K562 (cell line): ENCODE results near the gene BCL7B. TPM values are rescaled to one million over a fixed set of nuclear protein-coding genes. Genes with fewer than 3 reads are reported as not detected.
A peak's percentile ranks its signal among the peaks of the same experiment; 100 is the strongest.

Experiments used
- CHD2 ChIP-seq: IDR thresholded peaks from 2 replicates; pipeline ENCODE4 v1.6.1; 2011; ENCODE audit warnings: low read depth, low read length
- CREB1 ChIP-seq, 2 experiments: sonication (generic) in 1 of 2; formaldehyde crosslinking in 1 of 2; IDR thresholded peaks; 2 replicates each; pipeline versions ENCODE4 v1.6.1 to v1.8.0; 2012 to 2022; ENCODE audit warnings: inconsistent platforms in 1 of 2, mild to moderate bottlenecking in 1 of 2, missing genetic modification reagents in 1 of 2, moderate library complexity in 1 of 2
- CREBBP ChIP-seq: IDR thresholded peaks from one replicate; pipeline ENCODE4 v1.6.1; 2012; ENCODE audit warnings: low read depth, mild to moderate bottlenecking, control low read depth, inconsistent platforms, low read length
- ELF4 ChIP-seq: fragments of 450-650 bp; formaldehyde crosslinking; IDR thresholded peaks from 2 replicates; pipeline ENCODE4 v1.4.0; 2022; ENCODE audit warnings: missing genetic modification characterization
- HOXB6 ChIP-seq: fragments of 250-450 bp; sonication (Bioruptor Pico); IDR thresholded peaks from 2 replicates; pipeline ENCODE4 v1.5.1; 2022; ENCODE audit warnings: mild to moderate bottlenecking, borderline replicate concordance
- KDM5B ChIP-seq: fragments of 200-600 bp; sonication (generic); IDR thresholded peaks from 2 replicates; pipeline ENCODE4 v1.6.1; 2012; ENCODE audit warnings: low read depth, mild to moderate bottlenecking, moderate library complexity, low read length, control low read depth, inconsistent platforms; ENCODE audit not compliant: insufficient replicate concordance
- KLF13 ChIP-seq: fragments of 450-650 bp; IDR thresholded peaks from 2 replicates; pipeline ENCODE4 v1.6.1; 2016; ENCODE audit warnings: missing genetic modification characterization, low read depth, mild to moderate bottlenecking, missing compliant biosample characterization, moderate library complexity, borderline replicate concordance
- NCOA6 ChIP-seq: fragments of 450-650 bp; IDR thresholded peaks from 2 replicates; pipeline ENCODE4 v1.6.1; 2017; ENCODE audit warnings: mild to moderate bottlenecking
- NFE2L1 ChIP-seq: fragments of 450-650 bp; IDR thresholded peaks from 2 replicates; pipeline ENCODE4 v1.6.1; 2016; ENCODE audit warnings: missing genetic modification characterization, low read depth, mild to moderate bottlenecking, missing compliant biosample characterization, moderate library complexity, borderline replicate concordance
- RB1 ChIP-seq: fragments of 450-650 bp; IDR thresholded peaks from 2 replicates; pipeline ENCODE4 v1.6.1; 2017; ENCODE audit warnings: low read depth, mild to moderate bottlenecking
- SMAD4 ChIP-seq: fragments of 250-450 bp; sonication (Bioruptor Pico); conservative IDR thresholded peaks from 2 replicates; pipeline ENCODE4 v1.8.0; 2021; ENCODE audit warnings: inconsistent platforms, mild to moderate bottlenecking, moderate library complexity
- TEAD4 ChIP-seq, 2 experiments: sonication (generic) in 1 of 2; formaldehyde crosslinking in 1 of 2; IDR thresholded peaks; 2 replicates each; pipeline versions ENCODE4 v1.6.1 to v1.8.0; 2012 to 2022; ENCODE audit warnings: borderline replicate concordance in 1 of 2, inconsistent platforms in 1 of 2, low read length in 1 of 2, mild to moderate bottlenecking in 1 of 2, missing genetic modification reagents in 1 of 2
- XRCC4 ChIP-seq: IDR thresholded peaks from one replicate; pipeline ENCODE4 v1.6.1; 2011; ENCODE audit not compliant: insufficient read depth, insufficient read length; ENCODE audit errors: extremely low read depth
- ZNF175 ChIP-seq: fragments of 200-800 bp; sonication (Bioruptor generic); IDR thresholded peaks from 2 replicates; pipeline ENCODE4 v1.6.1; 2016; ENCODE audit warnings: low read depth, mild to moderate bottlenecking, missing genetic modification characterization, missing compliant biosample characterization
- ZNF311 ChIP-seq: fragments of 250-450 bp; sonication (Bioruptor Pico); IDR thresholded peaks from 2 replicates; pipeline ENCODE4 v1.4.0; 2020; ENCODE audit warnings: mild to moderate bottlenecking, moderate library complexity
- ZNF431 ChIP-seq: sonication (generic); formaldehyde crosslinking; IDR thresholded peaks from 2 replicates; pipeline ENCODE4 v1.8.0; 2022; ENCODE audit warnings: mild to moderate bottlenecking, missing genetic modification reagents
- ZNF444 ChIP-seq: fragments of 250-450 bp; sonication (Bioruptor Pico); IDR thresholded peaks from 2 replicates; pipeline ENCODE4 v1.4.0; 2020; ENCODE audit warnings: mild to moderate bottlenecking, moderate library complexity
- ZNF717 ChIP-seq: fragments of 250-450 bp; sonication (Bioruptor Pico); IDR thresholded peaks from 2 replicates; pipeline ENCODE4 v1.5.0; 2021
- polyA plus RNA-seq, 8 experiments: library from polyadenylated mRNA; depleted of rRNA in 4 of 8; stranded (reverse) in 5 of 8; unstranded in 3 of 8; fragments of >200 nt; fragmentation: Nextera tagmentation in 2 of 8; fragmentation: Illumina TruSeq in 1 of 8; extraction: Ambion mirVana in 2 of 8; extraction: Trizol in 1 of 8; gene quantifications; 2 replicates each; pipeline versions ENCODE4 v1.2.1 to v1.2.3, GENCODE V29; 2011 to 2014; ENCODE audit warnings: inconsistent platforms in 1 of 8, missing spikeins in 1 of 8
- total RNA-seq, 7 experiments: library from RNA; depleted of rRNA in 6 of 7; stranded (reverse); fragments of >200 nt in 6 of 7; fragmentation: Illumina TruSeq in 2 of 7; extraction: Trizol in 2 of 7; gene quantifications; 2 replicates each; pipeline versions ENCODE4 v1.2.1 to v1.2.3, GENCODE V29; 2011 to 2021; ENCODE audit warnings: low replicate concordance in 1 of 7
- TF ChIP-seq, protein P1 (sequence below), 3 experiments: IDR thresholded peaks in 2 of 3; conservative IDR thresholded peaks in 1 of 3; 2 replicates each; pipeline ENCODE4 v1.5.1; 2011 to 2012; ENCODE audit warnings: low read length in 3 of 3, mild to moderate bottlenecking in 3 of 3, control low read depth in 2 of 3, improper control_type of control experiment in 1 of 3, inconsistent platforms in 1 of 3, low read depth in 1 of 3, mixed read lengths in 1 of 3, moderate library complexity in 1 of 3; ENCODE audit not compliant: insufficient read depth in 2 of 3
- TF ChIP-seq, protein P2 (sequence below): fragments of 450-650 bp; formaldehyde crosslinking; IDR thresholded peaks from 2 replicates; pipeline ENCODE4 v1.4.0; 2020; ENCODE audit warnings: mild to moderate bottlenecking
- TF ChIP-seq, protein P3 (sequence below), 2 experiments: fragments of 450-650 bp in 1 of 2; sonication (generic) in 1 of 2; formaldehyde crosslinking in 1 of 2; IDR thresholded peaks in 1 of 2; conservative IDR thresholded peaks in 1 of 2; 2 replicates each; pipeline versions ENCODE4 v1.6.1 to v1.8.1; 2016 to 2023; ENCODE audit warnings: mild to moderate bottlenecking in 2 of 2, moderate library complexity in 2 of 2, inconsistent platforms in 1 of 2, missing genetic modification reagents in 1 of 2
- TF ChIP-seq, protein P4 (sequence below): IDR thresholded peaks from 2 replicates; pipeline ENCODE4 v1.6.1; 2012; ENCODE audit warnings: low read depth, low read length, improper control_type of control experiment, borderline replicate concordance

The BCL7B gene
- total and polyA plus RNA-seq, 9 of the 15 experiments (the other 6 are each of a cell fraction or from before 2014, with no cell fraction given): 10.0 to 73.2 (median 32.9) TPM

DNA sequence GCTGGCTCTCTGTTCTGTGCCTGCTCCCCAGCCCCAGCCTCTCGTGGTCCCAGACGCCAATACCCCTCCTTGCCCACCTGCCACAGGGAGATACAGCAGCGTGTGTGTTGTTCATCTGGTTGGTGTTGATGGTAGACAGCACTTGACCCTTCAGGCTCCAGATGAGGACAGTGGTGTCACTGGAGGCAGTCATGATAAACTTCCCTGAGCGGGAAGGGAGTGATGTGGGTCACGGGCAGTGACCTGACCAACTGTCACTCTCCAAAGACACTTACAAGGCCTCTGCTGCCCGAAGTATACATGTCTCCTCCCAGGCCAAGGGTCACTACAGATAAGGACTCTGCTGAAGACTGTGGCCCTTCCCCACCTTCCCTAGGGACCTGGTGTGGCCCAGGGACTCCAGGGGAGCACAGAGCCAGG lies 15.3 kb upstream of the BCL7B start (continued):
- peak; percentile 47; the same call in 1 of the 2 replicates for TF ChIP-seq ZNF175 (CRISPR knock-in tag)
- TF ChIP-seq CREB1 (IDR thresholded peaks at IDR 0.05): peak; percentile 70
- TF ChIP-seq CREB1 (CRISPR knock-in tag; IDR thresholded peaks at IDR 0.05): peak; percentile 56
- TF ChIP-seq NFE2L1 (tag): no peak
- TF ChIP-seq ZNF444 (CRISPR knock-in tag): no peak
- TF ChIP-seq RB1: 0 out of 2 replicates have a peak, but pooled peaks have one; percentile 23
- peak; percentile 39; the same call in 1 of the 2 replicates for TF ChIP-seq ZNF431 (CRISPR knock-in tag)
- no peak for TF ChIP-seq HOXB6 (CRISPR knock-in tag)
- TF ChIP-seq, protein P1, sequence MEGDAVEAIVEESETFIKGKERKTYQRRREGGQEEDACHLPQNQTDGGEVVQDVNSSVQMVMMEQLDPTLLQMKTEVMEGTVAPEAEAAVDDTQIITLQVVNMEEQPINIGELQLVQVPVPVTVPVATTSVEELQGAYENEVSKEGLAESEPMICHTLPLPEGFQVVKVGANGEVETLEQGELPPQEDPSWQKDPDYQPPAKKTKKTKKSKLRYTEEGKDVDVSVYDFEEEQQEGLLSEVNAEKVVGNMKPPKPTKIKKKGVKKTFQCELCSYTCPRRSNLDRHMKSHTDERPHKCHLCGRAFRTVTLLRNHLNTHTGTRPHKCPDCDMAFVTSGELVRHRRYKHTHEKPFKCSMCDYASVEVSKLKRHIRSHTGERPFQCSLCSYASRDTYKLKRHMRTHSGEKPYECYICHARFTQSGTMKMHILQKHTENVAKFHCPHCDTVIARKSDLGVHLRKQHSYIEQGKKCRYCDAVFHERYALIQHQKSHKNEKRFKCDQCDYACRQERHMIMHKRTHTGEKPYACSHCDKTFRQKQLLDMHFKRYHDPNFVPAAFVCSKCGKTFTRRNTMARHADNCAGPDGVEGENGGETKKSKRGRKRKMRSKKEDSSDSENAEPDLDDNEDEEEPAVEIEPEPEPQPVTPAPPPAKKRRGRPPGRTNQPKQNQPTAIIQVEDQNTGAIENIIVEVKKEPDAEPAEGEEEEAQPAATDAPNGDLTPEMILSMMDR (IDR thresholded peaks at IDR 0.05 in 2 of 3, conservative IDR thresholded peaks at IDR 0.05 in 1 of 3; ENCODE audit: insufficient read depth in 2 of 3, low read depth in 1 of 3, low read length in 3 of 3): no peak
- TF ChIP-seq, protein P2, sequence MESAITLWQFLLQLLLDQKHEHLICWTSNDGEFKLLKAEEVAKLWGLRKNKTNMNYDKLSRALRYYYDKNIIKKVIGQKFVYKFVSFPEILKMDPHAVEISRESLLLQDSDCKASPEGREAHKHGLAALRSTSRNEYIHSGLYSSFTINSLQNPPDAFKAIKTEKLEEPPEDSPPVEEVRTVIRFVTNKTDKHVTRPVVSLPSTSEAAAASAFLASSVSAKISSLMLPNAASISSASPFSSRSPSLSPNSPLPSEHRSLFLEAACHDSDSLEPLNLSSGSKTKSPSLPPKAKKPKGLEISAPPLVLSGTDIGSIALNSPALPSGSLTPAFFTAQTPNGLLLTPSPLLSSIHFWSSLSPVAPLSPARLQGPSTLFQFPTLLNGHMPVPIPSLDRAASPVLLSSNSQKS (CRISPR knock-in tag): no peak
- no peak for TF ChIP-seq ZNF717 (CRISPR knock-in tag)
- TF ChIP-seq XRCC4: no peak
- no peak for TF ChIP-seq ELF4 (CRISPR knock-in tag)
- TF ChIP-seq TEAD4 (IDR thresholded peaks at IDR 0.05; ENCODE audit: low read length): peak; percentile 82
- TF ChIP-seq TEAD4 (CRISPR knock-in tag; IDR thresholded peaks at IDR 0.05; ENCODE audit: borderline replicate concordance): no peak
- no peak for TF ChIP-seq CREBBP
- TF ChIP-seq SMAD4 (CRISPR knock-in tag): peak; percentile 84; the same call in 1 of the 2 replicates
- TF ChIP-seq KLF13 (tag): no peak
- TF ChIP-seq, protein P3, sequence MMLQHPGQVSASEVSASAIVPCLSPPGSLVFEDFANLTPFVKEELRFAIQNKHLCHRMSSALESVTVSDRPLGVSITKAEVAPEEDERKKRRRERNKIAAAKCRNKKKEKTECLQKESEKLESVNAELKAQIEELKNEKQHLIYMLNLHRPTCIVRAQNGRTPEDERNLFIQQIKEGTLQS (IDR thresholded peaks at IDR 0.05): no peak
- TF ChIP-seq, protein P3 (CRISPR knock-in tag; conservative IDR thresholded peaks at IDR 0.05): no peak
- no peak for TF ChIP-seq ZNF311 (CRISPR knock-in tag)
- no peak for TF ChIP-seq CHD2
- no peak for TF ChIP-seq KDM5B
- TF ChIP-seq, protein P4, sequence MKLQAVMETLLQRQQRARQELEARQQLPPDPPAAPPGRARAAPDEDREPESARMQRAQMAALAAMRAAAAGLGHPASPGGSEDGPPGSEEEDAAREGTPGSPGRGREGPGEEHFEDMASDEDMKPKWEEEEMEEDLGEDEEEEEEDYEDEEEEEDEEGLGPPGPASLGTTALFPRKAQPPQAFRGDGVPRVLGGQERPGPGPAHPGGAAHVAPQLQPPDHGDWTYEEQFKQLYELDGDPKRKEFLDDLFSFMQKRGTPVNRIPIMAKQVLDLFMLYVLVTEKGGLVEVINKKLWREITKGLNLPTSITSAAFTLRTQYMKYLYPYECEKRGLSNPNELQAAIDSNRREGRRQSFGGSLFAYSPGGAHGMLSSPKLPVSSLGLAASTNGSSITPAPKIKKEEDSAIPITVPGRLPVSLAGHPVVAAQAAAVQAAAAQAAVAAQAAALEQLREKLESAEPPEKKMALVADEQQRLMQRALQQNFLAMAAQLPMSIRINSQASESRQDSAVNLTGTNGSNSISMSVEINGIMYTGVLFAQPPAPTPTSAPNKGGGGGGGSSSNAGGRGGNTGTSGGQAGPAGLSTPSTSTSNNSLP: no peak
- TF ChIP-seq NCOA6: no peak
